A549 (cell line): ENCODE results near the gene ADD2. TPM values are rescaled to one million over a fixed set of nuclear protein-coding genes. Genes with fewer than 3 reads are reported as not detected.

Experiments used
- ATAC-seq, 2 experiments: fragments of 200-7000 bp in 1 of 2; fragments of >200 bp in 1 of 2; cut with Nextera tagmentation in 1 of 2; cut with Tn5 transposase in 1 of 2; 3 replicates each; pipeline versions ENCODE4 v1.8.0 to v1.9.1; 2018 to 2020; ENCODE audit warnings: mild to moderate bottlenecking in 1 of 2, moderate library complexity in 1 of 2
- CTCF ChIA-PET: fragments of 300-600 bp; sonication (Branson Sonifier 250); formaldehyde crosslinking; extraction: SDS; loops from one replicate; lab custom pipeline; 2021; ENCODE audit warnings: antibody characterized with exemption, inconsistent platforms; lab: Yijun Ruan, JAX
- POLR2A ChIA-PET: fragments of 350-600 bp; formaldehyde crosslinking; extraction: SDS; loops from one replicate; lab custom pipeline; 2021; ENCODE audit warnings: antibody characterized with exemption, inconsistent platforms; lab: Yijun Ruan, JAX
- DNase-seq, 2 experiments: peaks; one replicate each; pipeline versions ENCODE4 v3.0.0 to v3.0.0-alpha.2; 2011 to 2016; ENCODE audit warnings: low read depth in 1 of 2, low spot score in 1 of 2
- FAIRE-seq: peaks from 2 replicates; lab custom pipeline; 2011; peaks lifted over from hg19 to GRCh38; lab: Jason Lieb, UNC
- H3K27ac ChIP-seq, 2 experiments: fragments of >200 bp; sonication (Bioruptor Twin); formaldehyde crosslinking; 3 replicates each; pipeline ENCODE4 v1.5.1; 2016 to 2017
- H3K4me1 ChIP-seq: fragments of >200 bp; sonication (Bioruptor Twin); formaldehyde crosslinking; 3 replicates; pipeline ENCODE4 v1.6.1; 2016
- H3K4me2 ChIP-seq: fragments of >200 bp; sonication (Bioruptor Twin); formaldehyde crosslinking; 3 replicates; pipeline ENCODE4 v1.6.1; 2016
- H3K4me3 ChIP-seq: fragments of >200 bp; sonication (Bioruptor Twin); formaldehyde crosslinking; 3 replicates; pipeline ENCODE4 v1.5.1; 2016
- H3K9me3 ChIP-seq: fragments of >200 bp; sonication (Bioruptor Twin); formaldehyde crosslinking; 3 replicates; pipeline ENCODE4 v1.6.1; 2016
- CBX8 ChIP-seq: fragments of 200-600 bp; sonication (generic); IDR thresholded peaks from 2 replicates; pipeline ENCODE4 v1.6.1; 2016
- EHMT2 ChIP-seq: fragments of 200-600 bp; sonication (generic); IDR thresholded peaks from 2 replicates; pipeline ENCODE4 v1.6.1; 2016; ENCODE audit warnings: antibody characterized with exemption, low read depth, mild to moderate bottlenecking, moderate library complexity
- HOXB5 ChIP-seq: fragments of 250-450 bp; sonication (Bioruptor Pico); IDR thresholded peaks from 2 replicates; pipeline ENCODE4 v1.5.0; 2020; ENCODE audit warnings: mild to moderate bottlenecking, moderate library complexity
- MAFK ChIP-seq: fragments of 450-650 bp; IDR thresholded peaks from 2 replicates; pipeline ENCODE4 v1.6.1; 2014; ENCODE audit not compliant: partially characterized antibody
- POLR2A ChIP-seq: IDR thresholded peaks from 2 replicates; pipeline ENCODE4 v1.6.1; 2012; ENCODE audit warnings: mild to moderate bottlenecking, low read length
- POLR2AphosphoS2 ChIP-seq: conservative IDR thresholded peaks from 2 replicates; pipeline ENCODE4 v1.6.1; 2012; ENCODE audit warnings: low read length, improper control_type of control experiment, inconsistent platforms
- RAD21 ChIP-seq, 2 experiments: fragments of >200 bp in 1 of 2; sonication (Bioruptor Twin) in 1 of 2; formaldehyde crosslinking in 1 of 2; IDR thresholded peaks in 1 of 2; conservative IDR thresholded peaks in 1 of 2; 2 replicates in 1 of 2; 3 replicates in 1 of 2; pipeline ENCODE4 v1.6.1; 2012 to 2018; ENCODE audit warnings: inconsistent platforms in 1 of 2
- SMC3 ChIP-seq: fragments of >200 bp; sonication (Bioruptor Twin); formaldehyde crosslinking; IDR thresholded peaks from 3 replicates; pipeline ENCODE4 v1.6.1; 2018; ENCODE audit warnings: inconsistent platforms
- WGBS: methylation state at CpG from one replicate; pipeline ENCODE4 v1.1.6; 2017; ENCODE audit errors: missing lambda C conversion rate; 5-methylcytosine and 5-hydroxymethylcytosine counted together
- polyA plus RNA-seq, 4 experiments: library from polyadenylated mRNA; depleted of rRNA in 3 of 4; stranded (reverse); fragments of >200 nt; fragmentation: RNase III in 1 of 4; extraction: RNeasy Plus Mini Kit Qiagen cat#74134 plus additional on column Dnase treatment in 1 of 4; gene quantifications; 2 replicates in 3 of 4; 3 replicates in 1 of 4; pipeline ENCODE4 v1.2.3, GENCODE V29; 2011 to 2017
- TF ChIP-seq, protein P1 (sequence below): fragments of 150-350 bp; IDR thresholded peaks from 2 replicates; pipeline ENCODE4 v1.6.1; 2014; ENCODE audit warnings: low read depth, mild to moderate bottlenecking, low read length
- TF ChIP-seq, protein P2 (sequence below): IDR thresholded peaks from 2 replicates; pipeline ENCODE4 v1.6.1; 2012
- TF ChIP-seq, protein P3 (sequence below): fragments of >200 bp; sonication (Bioruptor Twin); formaldehyde crosslinking; IDR thresholded peaks from 3 replicates; pipeline ENCODE4 v1.5.1; 2016

ADD2 gene
- polyA plus RNA-seq, 2 of the 4 experiments (the other 2 are of a cell fraction): 18.0 to 25.5 TPM

DNA sequence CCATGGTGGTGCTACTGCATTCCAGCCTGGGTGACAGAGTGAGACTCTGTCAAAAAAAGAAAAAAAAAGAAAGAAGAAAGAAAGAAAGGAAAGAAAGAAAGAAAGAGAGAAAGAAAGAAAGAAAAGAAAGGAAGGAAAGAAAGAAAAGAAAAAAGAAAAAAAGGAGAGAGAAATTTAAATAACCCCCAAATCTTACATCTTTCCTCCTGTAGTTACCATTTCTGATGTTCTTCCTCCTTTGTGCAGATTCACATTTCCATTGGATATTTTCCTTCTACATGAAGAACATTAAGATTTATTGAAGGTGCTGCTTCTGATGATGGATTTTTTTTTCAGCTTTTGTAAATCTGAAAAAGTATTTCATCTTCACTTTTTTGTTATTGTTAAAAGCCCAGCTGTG, 117.0 kb downstream of the ADD2 start:
- Histone ChIP-seq H3K9me3 (peaks cover 9% of the 10 kb centered on the region; the same call in 1 of the 3 replicates), H3K4me3 (no peak overlapping the region), H3K4me2 (no peak overlapping the region), H3K27ac (no peak overlapping the region), H3K4me1 (no peaks in the 10 kb centered on the region)
- no peak for TF ChIP-seq POLR2AphosphoS2
- TF ChIP-seq, protein P1, sequence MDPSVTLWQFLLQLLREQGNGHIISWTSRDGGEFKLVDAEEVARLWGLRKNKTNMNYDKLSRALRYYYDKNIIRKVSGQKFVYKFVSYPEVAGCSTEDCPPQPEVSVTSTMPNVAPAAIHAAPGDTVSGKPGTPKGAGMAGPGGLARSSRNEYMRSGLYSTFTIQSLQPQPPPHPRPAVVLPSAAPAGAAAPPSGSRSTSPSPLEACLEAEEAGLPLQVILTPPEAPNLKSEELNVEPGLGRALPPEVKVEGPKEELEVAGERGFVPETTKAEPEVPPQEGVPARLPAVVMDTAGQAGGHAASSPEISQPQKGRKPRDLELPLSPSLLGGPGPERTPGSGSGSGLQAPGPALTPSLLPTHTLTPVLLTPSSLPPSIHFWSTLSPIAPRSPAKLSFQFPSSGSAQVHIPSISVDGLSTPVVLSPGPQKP: no peak
- TF ChIP-seq EHMT2: no peak
- POLR2A ChIA-PET: no interaction called here
- FAIRE-seq (no peak), ATAC-seq (no peak), DNase-seq (no peak)
- CTCF ChIA-PET: interaction anchor here (0.9 to 10.6 kb wide), 7 partner anchors 9 to 344 kb away, joined by 3 to 322 read pairs (median 4); partner anchors contain the start of gene FAM136A

DNA sequence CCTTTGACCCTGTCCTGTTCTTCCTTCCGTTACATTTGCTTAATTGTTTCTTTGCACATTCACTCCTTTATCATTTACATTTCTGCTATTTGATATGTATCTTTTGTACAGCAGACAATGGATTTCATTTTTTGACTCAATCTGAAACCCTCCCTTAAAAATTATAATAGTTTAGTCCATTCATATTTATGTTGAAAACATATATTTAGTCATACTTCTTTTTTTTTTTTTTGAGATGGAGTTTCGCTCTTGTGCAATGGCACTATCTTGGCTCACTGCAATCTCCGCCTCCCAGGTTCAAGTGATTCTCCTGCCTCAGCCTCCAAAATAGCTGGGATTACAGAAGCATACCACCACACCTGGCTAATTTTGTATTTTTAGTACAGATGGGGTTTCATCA, 119.0 kb downstream of the ADD2 start:
- H3K4me1 ChIP-seq: no peaks in the 10 kb centered on the region
- DNase-seq (no peak), FAIRE-seq (no peak), ATAC-seq (no peak)
- ChIA-PET CTCF (interaction anchor here (0.7 to 10.6 kb wide), 12 partner anchors 8 to 342 kb away, joined by 3 to 322 read pairs (median 4); partner anchors contain the start of genes FAM136A and TGFA), POLR2A (no interaction called here)
- no peak overlapping the region for H3K4me3 ChIP-seq
- H3K4me2 ChIP-seq: no peak overlapping the region
- WGBS: 73% methylated on average over 3 of the region's 3 CpGs
- TF ChIP-seq, protein P2, sequence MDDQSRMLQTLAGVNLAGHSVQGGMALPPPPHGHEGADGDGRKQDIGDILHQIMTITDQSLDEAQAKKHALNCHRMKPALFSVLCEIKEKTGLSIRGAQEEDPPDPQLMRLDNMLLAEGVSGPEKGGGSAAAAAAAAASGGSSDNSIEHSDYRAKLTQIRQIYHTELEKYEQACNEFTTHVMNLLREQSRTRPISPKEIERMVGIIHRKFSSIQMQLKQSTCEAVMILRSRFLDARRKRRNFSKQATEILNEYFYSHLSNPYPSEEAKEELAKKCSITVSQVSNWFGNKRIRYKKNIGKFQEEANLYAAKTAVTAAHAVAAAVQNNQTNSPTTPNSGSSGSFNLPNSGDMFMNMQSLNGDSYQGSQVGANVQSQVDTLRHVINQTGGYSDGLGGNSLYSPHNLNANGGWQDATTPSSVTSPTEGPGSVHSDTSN: no peak
- TF ChIP-seq, protein P3, sequence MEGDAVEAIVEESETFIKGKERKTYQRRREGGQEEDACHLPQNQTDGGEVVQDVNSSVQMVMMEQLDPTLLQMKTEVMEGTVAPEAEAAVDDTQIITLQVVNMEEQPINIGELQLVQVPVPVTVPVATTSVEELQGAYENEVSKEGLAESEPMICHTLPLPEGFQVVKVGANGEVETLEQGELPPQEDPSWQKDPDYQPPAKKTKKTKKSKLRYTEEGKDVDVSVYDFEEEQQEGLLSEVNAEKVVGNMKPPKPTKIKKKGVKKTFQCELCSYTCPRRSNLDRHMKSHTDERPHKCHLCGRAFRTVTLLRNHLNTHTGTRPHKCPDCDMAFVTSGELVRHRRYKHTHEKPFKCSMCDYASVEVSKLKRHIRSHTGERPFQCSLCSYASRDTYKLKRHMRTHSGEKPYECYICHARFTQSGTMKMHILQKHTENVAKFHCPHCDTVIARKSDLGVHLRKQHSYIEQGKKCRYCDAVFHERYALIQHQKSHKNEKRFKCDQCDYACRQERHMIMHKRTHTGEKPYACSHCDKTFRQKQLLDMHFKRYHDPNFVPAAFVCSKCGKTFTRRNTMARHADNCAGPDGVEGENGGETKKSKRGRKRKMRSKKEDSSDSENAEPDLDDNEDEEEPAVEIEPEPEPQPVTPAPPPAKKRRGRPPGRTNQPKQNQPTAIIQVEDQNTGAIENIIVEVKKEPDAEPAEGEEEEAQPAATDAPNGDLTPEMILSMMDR: no peak
- no peak for TF ChIP-seq EHMT2
- no peak for TF ChIP-seq POLR2A
- H3K9me3 ChIP-seq: peaks cover 9% of the 10 kb centered on the region; the same call in 1 of the 3 replicates
- H3K27ac ChIP-seq: no peak overlapping the region

DNA sequence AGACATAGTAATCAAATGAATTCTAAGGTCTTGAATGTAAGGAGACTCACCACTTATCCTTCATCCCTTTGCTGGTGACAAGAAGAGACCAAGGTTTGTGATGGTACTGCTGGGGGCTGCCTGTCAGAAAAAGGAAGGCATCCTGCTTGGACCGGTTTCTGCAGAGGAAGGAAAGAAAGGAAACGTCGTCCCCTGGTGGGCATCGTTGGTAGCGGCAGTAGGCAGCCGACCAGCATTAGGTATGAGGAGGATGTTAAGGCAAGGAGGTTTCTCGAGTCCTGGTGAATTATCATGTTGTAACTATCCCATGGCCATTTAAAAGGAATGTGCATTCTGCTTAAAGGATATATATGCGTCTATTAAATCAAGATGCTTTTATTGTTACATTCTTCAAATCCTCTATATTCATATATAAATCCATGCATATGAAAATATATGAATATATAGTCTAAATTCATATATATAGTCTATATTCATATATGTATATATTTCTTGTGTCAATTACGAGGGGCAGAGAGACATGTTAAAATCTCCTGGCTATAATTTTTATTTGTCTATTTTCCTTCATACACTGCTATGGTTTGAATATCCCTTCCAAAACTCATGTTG, 120.0 kb downstream of the ADD2 start:
- WGBS: 2% methylated on average over 9 of the region's 9 CpGs
- peak; percentile 73 to 88 for ATAC-seq
- H3K4me2 ChIP-seq: no peak overlapping the region
- TF ChIP-seq SMC3 (peak; percentile 99), RAD21 (conservative IDR thresholded peaks at IDR 0.05 in 1 of 2, IDR thresholded peaks at IDR 0.05 in 1 of 2) (peak; percentile 97 to 99), HOXB5 (CRISPR knock-in tag) (no peak), CBX8 (no peak), MAFK (no peak)
- TF ChIP-seq, protein P3: peak; percentile 98
- H3K4me1 ChIP-seq: no peaks in the 10 kb centered on the region
- ChIA-PET POLR2A (interaction anchor here (1.6 kb wide), 1 partner anchor 344 kb away, joined by 3 read pairs; no protein-coding TSS in a partner anchor), CTCF (interaction anchor here (0.9 to 10.6 kb wide), 25 partner anchors 9 to 355 kb away, joined by 3 to 322 read pairs (median 5); partner anchors contain the start of genes ADD2, FAM136A and SNRPG)
- no peak overlapping the region for H3K27ac ChIP-seq
- FAIRE-seq: peak; percentile 18
- DNase-seq: peak; percentile 48 to 72
- peaks cover 9% of the 10 kb centered on the region; the same call in 1 of the 3 replicates for H3K9me3 ChIP-seq
- no peak overlapping the region for H3K4me3 ChIP-seq
